Ascending aorta (tissue), 2 donors: Measurements from ENCODE around the gene MAEL. TPM values are rescaled to one million over a fixed set of nuclear protein-coding genes. Genes with fewer than 3 reads are reported as not detected.
"Not testable (repeated sequence)": the region's sequence is repeated elsewhere in the genome, so short reads cannot be mapped to it uniquely, and the experiment has no call there.

Experiments
- DNase-seq, 2 donors: peaks; one replicate each; pipeline ENCODE4 v3.0.0-alpha.2; 2019; ENCODE audit warnings: low spot score in 2 of 2
- H3K27ac ChIP-seq, 2 donors: fragments of 200-600 bp; sonication (generic); one replicate each; pipeline ENCODE4 v1.5.1; 2016 to 2017; ENCODE audit warnings: mild to moderate bottlenecking in 1 of 2
- H3K27me3 ChIP-seq: fragments of 200-600 bp; sonication (generic); one replicate; pipeline ENCODE4 v1.5.1; 2017
- H3K36me3 ChIP-seq, 2 donors: fragments of 200-600 bp; sonication (generic); one replicate each; pipeline ENCODE4 v1.5.1; 2016
- H3K4me1 ChIP-seq, 2 donors: fragments of 200-600 bp; sonication (generic); one replicate each; pipeline ENCODE4 v1.5.1; 2016 to 2017; ENCODE audit warnings: mild to moderate bottlenecking in 1 of 2
- H3K4me3 ChIP-seq, 2 donors: fragments of 200-600 bp; sonication (generic); one replicate each; pipeline ENCODE4 v1.5.1; 2016 to 2017; ENCODE audit warnings: mild to moderate bottlenecking in 1 of 2
- H3K9me3 ChIP-seq, 2 donors: fragments of 200-600 bp; sonication (generic); one replicate each; pipeline ENCODE4 v1.5.1; 2016
- CTCF ChIP-seq, 3 experiments: fragments of 200-600 bp in 2 of 3; fragments of 450-650 bp in 1 of 3; sonication (generic) in 2 of 3; IDR thresholded peaks; one replicate each; pipeline ENCODE4 v1.5.1; 2016 to 2019; ENCODE audit warnings: antibody characterized with exemption in 3 of 3, mild to moderate bottlenecking in 1 of 3, moderate library complexity in 1 of 3
- intact Hi-C: fragments of 100-400 bp; cut with DNase I; formaldehyde crosslinking; loops from one replicate; pipeline ENCODE4 v1.15.1; 2023
- total RNA-seq: library from RNA; depleted of rRNA; stranded (reverse); fragments of >200 nt; gene quantifications from one replicate; pipeline ENCODE4 v1.1.0, GENCODE V29; 2016

Gene MAEL
- total RNA-seq, 1 donor from 2014 or later, result not detected

GRCh38 chr1:167016100-167016750 lies 27.1 kb downstream of the MAEL start:
- DNase-seq, result no peak
- intact Hi-C loops, result no loop called here
- no peak overlapping the region for H3K27ac ChIP-seq
- TF ChIP-seq CTCF (IDR thresholded peaks at IDR 0.05), result no peak
- H3K4me3 ChIP-seq, result no peak overlapping the region
- no peaks in the 10 kb centered on the region for H3K9me3 ChIP-seq
- no peaks in the 10 kb centered on the region for H3K4me1 ChIP-seq
- H3K36me3 ChIP-seq, result no peaks in the 10 kb centered on the region
- no peaks in the 10 kb centered on the region for H3K27me3 ChIP-seq

- no peak for TF ChIP-seq CTCF (IDR thresholded peaks at IDR 0.05)
Measured at GRCh38 chr1:167022384-167022783, 33.3 kb downstream of the MAEL start.

GRCh38 chr1:167029553-167029952 lies 40.5 kb downstream of the MAEL start:
- H3K9me3 ChIP-seq, H3K27ac ChIP-seq, H3K4me1 ChIP-seq, H3K4me3 ChIP-seq, H3K27me3 ChIP-seq, intact Hi-C loops, DNase-seq, H3K36me3 ChIP-seq: not testable (repeated sequence)

More at GRCh38 chr1:167022384-167022783, 33.3 kb downstream of the MAEL start:
- H3K4me1 ChIP-seq, result no peaks in the 10 kb centered on the region
- intact Hi-C loops, result no loop called here
- no peaks in the 10 kb centered on the region for H3K9me3 ChIP-seq
- H3K27me3 ChIP-seq, result no peaks in the 10 kb centered on the region
- no peak overlapping the region for H3K27ac ChIP-seq
- H3K4me3 ChIP-seq, result no peak overlapping the region
- H3K36me3 ChIP-seq, result no peaks in the 10 kb centered on the region
- DNase-seq, result no peak

- Histone ChIP-seq H3K36me3 (no peaks in the 10 kb centered on the region), H3K27me3 (no peaks in the 10 kb centered on the region), H3K9me3 (no peaks in the 10 kb centered on the region), H3K4me3 (no peak overlapping the region), H3K4me1 (no peaks in the 10 kb centered on the region), H3K27ac (no peak overlapping the region)
- intact Hi-C loops, result no loop called here
- DNase-seq, result no peak
- no peak for TF ChIP-seq CTCF (IDR thresholded peaks at IDR 0.05)
Measured at GRCh38 chr1:167033646-167034045, 44.6 kb downstream of the MAEL start.

GRCh38 chr1:167043752-167044488 lies 54.8 kb downstream of the MAEL start:
- intact Hi-C loops, result no loop called here
- H3K9me3 ChIP-seq, result no peaks in the 10 kb centered on the region
- DNase-seq, result no peak

More at GRCh38 chr1:167043752-167044488, 54.8 kb downstream of the MAEL start:
- Histone ChIP-seq H3K27me3 (no peaks in the 10 kb centered on the region), H3K27ac (no peak overlapping the region), H3K4me1 (peaks cover 0 to 2% of the 10 kb centered on the region in 2 donors), H3K4me3 (peak overlapping the region in 1 of 2 donors; percentile 51), H3K36me3 (no peaks in the 10 kb centered on the region)
- no peak for TF ChIP-seq CTCF (IDR thresholded peaks at IDR 0.05)
